T-helper 1 cell treated with Interleukin-12 subunit alpha and Interleukin-12 subunit beta and Interleukin-4 antibody, amounts not matched to agents 30 μg/mL and 1 μg/mL, for 36 hours (primary cell): Measurements from ENCODE around the gene RAP2C.
A peak's percentile ranks its signal among the peaks of the same experiment; 100 is the strongest.

Source experiments
- H3K27ac Mint-ChIP-seq: one replicate; pipeline ENCODE4 v1.8.0; 2021; ENCODE audit warnings: mild to moderate bottlenecking, mixed read lengths
- H3K27me3 Mint-ChIP-seq: one replicate; pipeline ENCODE4 v1.8.0; 2021; ENCODE audit warnings: low read depth, mixed read lengths
- H3K36me3 Mint-ChIP-seq: one replicate; pipeline ENCODE4 v1.8.0; 2021; ENCODE audit warnings: low read depth, mixed read lengths
- H3K4me1 Mint-ChIP-seq: one replicate; pipeline ENCODE4 v1.8.0; 2021; ENCODE audit warnings: low read depth, mixed read lengths
- H3K4me3 Mint-ChIP-seq: one replicate; pipeline ENCODE4 v1.8.0; 2021; ENCODE audit warnings: mild to moderate bottlenecking, moderate library complexity, mixed read lengths
- H3K9me3 Mint-ChIP-seq: one replicate; pipeline ENCODE4 v1.8.0; 2021; ENCODE audit warnings: mixed read lengths

The RAP2C gene

GRCh38 chrX:132219343-132219768 is at the start of gene RAP2C:
TSS of gene RAP2C (minus strand) at chrX:132219447. CDS start at chrX:132217268, 2,179 bp downstream.
- H3K27ac Mint-ChIP-seq = peak within 1 kb of the TSS; percentile 90
- peak within 1 kb of the TSS; percentile 87 for H3K4me3 Mint-ChIP-seq

GRCh38 chrX:132267392-132267791 is 48.1 kb upstream of the RAP2C start:
- H3K9me3 Mint-ChIP-seq = no peaks in the 10 kb centered on the region
- no peak overlapping the region for H3K4me3 Mint-ChIP-seq
- H3K27me3 Mint-ChIP-seq = no peaks in the 10 kb centered on the region
- no peaks in the 10 kb centered on the region for H3K36me3 Mint-ChIP-seq
- H3K27ac Mint-ChIP-seq = no peak overlapping the region
- peaks cover 2% of the 10 kb centered on the region for H3K4me1 Mint-ChIP-seq

More at GRCh38 chrX:132219343-132219768, at the start of gene RAP2C:
- Mint-ChIP-seq H3K36me3 (peaks cover 7% of the 10 kb centered on the region), H3K9me3 (no peaks in the 10 kb centered on the region), H3K27me3 (no peaks in the 10 kb centered on the region), H3K4me1 (peaks cover 24% of the 10 kb centered on the region)

GRCh38 chrX:132266583-132267355 is 47.5 kb upstream of the RAP2C start:
- H3K4me3 Mint-ChIP-seq = no peak overlapping the region
- no peak overlapping the region for H3K27ac Mint-ChIP-seq
- H3K27me3 Mint-ChIP-seq = no peaks in the 10 kb centered on the region
- H3K36me3 Mint-ChIP-seq = no peaks in the 10 kb centered on the region
- H3K4me1 Mint-ChIP-seq = peaks cover 2% of the 10 kb centered on the region
- no peaks in the 10 kb centered on the region for H3K9me3 Mint-ChIP-seq

- Mint-ChIP-seq H3K4me3 (no peak overlapping the region), H3K36me3 (no peaks in the 10 kb centered on the region), H3K4me1 (no peaks in the 10 kb centered on the region), H3K27ac (no peak overlapping the region), H3K27me3 (no peaks in the 10 kb centered on the region), H3K9me3 (no peaks in the 10 kb centered on the region)
Observed at GRCh38 chrX:132263127-132263526, 43.9 kb upstream of the RAP2C start.

- Mint-ChIP-seq H3K9me3 (no peaks in the 10 kb centered on the region), H3K36me3 (no peaks in the 10 kb centered on the region), H3K4me1 (no peaks in the 10 kb centered on the region), H3K27me3 (no peaks in the 10 kb centered on the region), H3K4me3 (no peak overlapping the region), H3K27ac (no peak overlapping the region)
Observed at GRCh38 chrX:132258509-132258908, 39.3 kb upstream of the RAP2C start.

- Mint-ChIP-seq H3K9me3 (no peaks in the 10 kb centered on the region), H3K4me3 (no peak overlapping the region), H3K27ac (no peak overlapping the region), H3K4me1 (no peaks in the 10 kb centered on the region), H3K36me3 (no peaks in the 10 kb centered on the region), H3K27me3 (no peaks in the 10 kb centered on the region)
Observed at GRCh38 chrX:132257116-132257515, 37.9 kb upstream of the RAP2C start.

GRCh38 chrX:132236121-132236520 is 16.9 kb upstream of the RAP2C start:
- H3K4me3 Mint-ChIP-seq = no peak overlapping the region
- no peak overlapping the region for H3K27ac Mint-ChIP-seq
- H3K36me3 Mint-ChIP-seq = no peaks in the 10 kb centered on the region
- no peaks in the 10 kb centered on the region for H3K27me3 Mint-ChIP-seq
- no peaks in the 10 kb centered on the region for H3K9me3 Mint-ChIP-seq
- peaks cover 2% of the 10 kb centered on the region for H3K4me1 Mint-ChIP-seq

- Mint-ChIP-seq H3K4me3 (no peak overlapping the region), H3K27me3 (no peaks in the 10 kb centered on the region), H3K9me3 (no peaks in the 10 kb centered on the region), H3K36me3 (no peaks in the 10 kb centered on the region), H3K27ac (no peak overlapping the region), H3K4me1 (peaks cover 2% of the 10 kb centered on the region)
Observed at GRCh38 chrX:132235488-132235887, 16.2 kb upstream of the RAP2C start.

GRCh38 chrX:132231587-132231986 is 12.3 kb upstream of the RAP2C start:
- H3K27me3 Mint-ChIP-seq = no peaks in the 10 kb centered on the region
- no peaks in the 10 kb centered on the region for H3K9me3 Mint-ChIP-seq
- peaks cover 2% of the 10 kb centered on the region for H3K4me1 Mint-ChIP-seq
- H3K36me3 Mint-ChIP-seq = no peaks in the 10 kb centered on the region
- no peak overlapping the region for H3K27ac Mint-ChIP-seq
- no peak overlapping the region for H3K4me3 Mint-ChIP-seq

- H3K27me3 Mint-ChIP-seq = no peaks in the 10 kb centered on the region
- H3K27ac Mint-ChIP-seq = no peak overlapping the region
- H3K4me1 Mint-ChIP-seq = peaks cover 2% of the 10 kb centered on the region
- no peaks in the 10 kb centered on the region for H3K36me3 Mint-ChIP-seq
- no peak overlapping the region for H3K4me3 Mint-ChIP-seq
- no peaks in the 10 kb centered on the region for H3K9me3 Mint-ChIP-seq
Observed at GRCh38 chrX:132227383-132228112, 8.3 kb upstream of the RAP2C start.

GRCh38 chrX:132226169-132226568 is 6.9 kb upstream of the RAP2C start:
- no peaks in the 10 kb centered on the region for H3K4me1 Mint-ChIP-seq
- H3K36me3 Mint-ChIP-seq = no peaks in the 10 kb centered on the region
- H3K27me3 Mint-ChIP-seq = no peaks in the 10 kb centered on the region
- no peaks in the 10 kb centered on the region for H3K9me3 Mint-ChIP-seq
- H3K4me3 Mint-ChIP-seq = no peak overlapping the region
- no peak overlapping the region for H3K27ac Mint-ChIP-seq

GRCh38 chrX:132218100-132218812 is 991 bp downstream of the RAP2C start:
- H3K27me3 Mint-ChIP-seq = no peaks in the 10 kb centered on the region

GRCh38 chrX:132217203-132218073 is 1.8 kb downstream of the RAP2C start:
- H3K4me3 Mint-ChIP-seq = peak overlapping the region; percentile 95
- peaks cover 14% of the 10 kb centered on the region for H3K36me3 Mint-ChIP-seq
- no peaks in the 10 kb centered on the region for H3K27me3 Mint-ChIP-seq
- H3K27ac Mint-ChIP-seq = peak overlapping the region; percentile 98
- H3K4me1 Mint-ChIP-seq = peaks cover 31% of the 10 kb centered on the region
- no peaks in the 10 kb centered on the region for H3K9me3 Mint-ChIP-seq

More at GRCh38 chrX:132218100-132218812, 991 bp downstream of the RAP2C start:
- Mint-ChIP-seq H3K4me1 (peaks cover 28% of the 10 kb centered on the region), H3K9me3 (no peaks in the 10 kb centered on the region), H3K36me3 (peaks cover 13% of the 10 kb centered on the region), H3K27ac (peak overlapping the region; percentile 90), H3K4me3 (peak overlapping the region; percentile 87)

- H3K4me3 Mint-ChIP-seq = peak overlapping the region; percentile 95
- H3K4me1 Mint-ChIP-seq = peaks cover 33% of the 10 kb centered on the region
- peak overlapping the region; percentile 98 for H3K27ac Mint-ChIP-seq
- peaks cover 15% of the 10 kb centered on the region for H3K36me3 Mint-ChIP-seq
- no peaks in the 10 kb centered on the region for H3K9me3 Mint-ChIP-seq
- H3K27me3 Mint-ChIP-seq = no peaks in the 10 kb centered on the region
Observed at GRCh38 chrX:132216806-132217202, 2.4 kb downstream of the RAP2C start.
